SK-N-SH (cell line): ENCODE results near the gene CHGA. TPM values are rescaled to one million over a fixed set of nuclear protein-coding genes. Genes with fewer than 3 reads are reported as not detected.

Experiments
- CTCF ChIA-PET: fragments of 300-600, 350-600 bp; formaldehyde crosslinking; extraction: SDS; loops from one replicate; lab custom pipeline; 2021; lab: Yijun Ruan, JAX
- POLR2A ChIA-PET: fragments of 350-600 bp; sonication (Branson Sonifier 250); formaldehyde crosslinking; extraction: SDS; loops from one replicate; lab custom pipeline; 2020; ENCODE audit warnings: antibody characterized with exemption, inconsistent platforms; lab: Yijun Ruan, JAX
- DNase-seq: peaks from one replicate; pipeline ENCODE4 v3.0.0; 2012
- H2AFZ ChIP-seq: fragments of 200-600 bp; sonication (generic); 2 replicates; pipeline ENCODE4 v1.8.1; 2016; ENCODE audit warnings: antibody characterized with exemption, mild to moderate bottlenecking, low read depth
- H3F3A ChIP-seq: fragments of 200-600 bp; sonication (generic); replicated peaks from 2 replicates; pipeline ENCODE3; 2016; ENCODE audit warnings: antibody characterized with exemption, mild to moderate bottlenecking; ENCODE audit not compliant: insufficient read depth
- H3K27ac ChIP-seq, 2 experiments: fragments of 200-500 bp in 1 of 2; fragments of 200-600 bp in 1 of 2; sonication (Bioruptor generic) in 1 of 2; sonication (generic), shearing (Covaris generic) in 1 of 2; 2 replicates each; pipeline versions ENCODE4 v1.5.1 to v1.6.1; 2014 to 2016; ENCODE audit warnings: low read depth in 2 of 2, inconsistent platforms in 1 of 2, low read length in 1 of 2, mild to moderate bottlenecking in 1 of 2, mixed read lengths in 1 of 2
- H3K27me3 ChIP-seq: fragments of 200-600 bp; sonication (generic), shearing (Covaris generic); 2 replicates; pipeline ENCODE4 v1.6.1; 2016; ENCODE audit warnings: mixed run types; ENCODE audit not compliant: insufficient read depth
- H3K36me3 ChIP-seq, 2 experiments: fragments of 200-500 bp in 1 of 2; fragments of 200-600 bp in 1 of 2; sonication (Bioruptor generic) in 1 of 2; sonication (generic) in 1 of 2; replicated peaks in 1 of 2; 2 replicates each; pipeline versions ENCODE3 to v1.5.1; 2014 to 2016; ENCODE audit warnings: low read length in 1 of 2, mild to moderate bottlenecking in 1 of 2; ENCODE audit not compliant: insufficient read depth in 2 of 2, control insufficient read depth in 1 of 2
- H3K4me1 ChIP-seq, 2 experiments: fragments of 200-500 bp in 1 of 2; fragments of 200-600 bp in 1 of 2; sonication (Bioruptor generic) in 1 of 2; sonication (generic), shearing (Covaris generic) in 1 of 2; 2 replicates each; pipeline versions ENCODE4 v1.5.1 to v1.6.1; 2014 to 2016; ENCODE audit warnings: low read depth in 1 of 2, low read length in 1 of 2, mixed run types in 1 of 2; ENCODE audit not compliant: insufficient read depth in 2 of 2, control insufficient read depth in 1 of 2
- H3K4me2 ChIP-seq: fragments of 200-600 bp; sonication (generic), shearing (Covaris generic); 2 replicates; pipeline ENCODE4 v1.6.1; 2017; ENCODE audit warnings: mixed run types
- H3K4me3 ChIP-seq, 2 experiments: fragments of 200-500 bp in 1 of 2; fragments of 200-600 bp in 1 of 2; sonication (Bioruptor generic) in 1 of 2; sonication (generic), shearing (Covaris generic) in 1 of 2; 2 replicates each; pipeline versions ENCODE4 v1.5.1 to v1.8.1; 2014 to 2016; ENCODE audit warnings: low read depth in 2 of 2, inconsistent platforms in 1 of 2, low read length in 1 of 2, mild to moderate bottlenecking in 1 of 2, mixed read lengths in 1 of 2, moderate library complexity in 1 of 2
- H3K79me2 ChIP-seq: fragments of 200-600 bp; sonication (generic); 2 replicates; pipeline ENCODE4 v1.8.1; 2017; ENCODE audit warnings: mild to moderate bottlenecking; ENCODE audit not compliant: insufficient read depth
- H3K9ac ChIP-seq: fragments of 200-600 bp; sonication (generic); 2 replicates; pipeline ENCODE4 v1.6.1; 2017; ENCODE audit warnings: mixed run types
- H3K9me2 ChIP-seq: fragments of 200-600 bp; sonication (generic); 2 replicates; pipeline ENCODE4 v1.6.1; 2017; ENCODE audit warnings: mixed run types
- H3K9me3 ChIP-seq: fragments of 200-600 bp; sonication (generic); 2 replicates; pipeline ENCODE4 v1.6.1; 2017; ENCODE audit warnings: mixed run types, mild to moderate bottlenecking, moderate library complexity
- H4K20me1 ChIP-seq: fragments of 200-600 bp; sonication (generic); 2 replicates; pipeline ENCODE4 v1.6.1; 2017; ENCODE audit warnings: mild to moderate bottlenecking, mixed run types; ENCODE audit not compliant: insufficient read depth
- CHD2 ChIP-seq: fragments of 150-350 bp; IDR thresholded peaks from 2 replicates; pipeline ENCODE4 v1.6.1; 2018; ENCODE audit warnings: low read length; ENCODE audit not compliant: partially characterized antibody
- CTCF ChIP-seq: fragments of 200-600 bp; sonication (generic); IDR thresholded peaks from 2 replicates; pipeline ENCODE4 v1.6.1; 2017; ENCODE audit warnings: antibody characterized with exemption, mild to moderate bottlenecking, moderate library complexity
- ELF1 ChIP-seq: IDR thresholded peaks from 2 replicates; pipeline ENCODE4 v1.4.0; 2012
- EP300 ChIP-seq, 2 experiments: IDR thresholded peaks; 2 replicates each; pipeline versions ENCODE4 v1.4.0 to v1.6.1; 2012; ENCODE audit warnings: borderline replicate concordance in 1 of 2, low read depth in 1 of 2, low read length in 1 of 2
- FOXJ3 ChIP-seq: sonication (generic); formaldehyde crosslinking; IDR thresholded peaks from 2 replicates; pipeline ENCODE4 v1.5.1; 2020; ENCODE audit warnings: mild to moderate bottlenecking, missing genetic modification reagents
- FOXM1 ChIP-seq: IDR thresholded peaks from 2 replicates; pipeline ENCODE4 v1.4.0; 2012; ENCODE audit warnings: low read depth, mild to moderate bottlenecking
- GABPA ChIP-seq: IDR thresholded peaks from 2 replicates; pipeline ENCODE4 v1.4.0; 2012; ENCODE audit warnings: low read depth, mild to moderate bottlenecking
- GATA2 ChIP-seq: sonication (generic); formaldehyde crosslinking; IDR thresholded peaks from 2 replicates; pipeline ENCODE4 v1.5.0; 2020; ENCODE audit warnings: mild to moderate bottlenecking, missing genetic modification reagents
- IRF3 ChIP-seq: fragments of 150-350 bp; IDR thresholded peaks from 2 replicates; pipeline ENCODE4 v1.6.1; 2016; ENCODE audit warnings: mild to moderate bottlenecking, low read depth, low read length
- JUND ChIP-seq: IDR thresholded peaks from 2 replicates; pipeline ENCODE4 v1.4.0; 2012
- MAX ChIP-seq: IDR thresholded peaks from 2 replicates; pipeline ENCODE4 v1.4.0; 2012; ENCODE audit warnings: low read depth
- MEF2A ChIP-seq: IDR thresholded peaks from 2 replicates; pipeline ENCODE4 v1.4.0; 2012; ENCODE audit warnings: low read depth, borderline replicate concordance
- MXI1 ChIP-seq: IDR thresholded peaks from 2 replicates; pipeline ENCODE4 v1.6.1; 2012; ENCODE audit warnings: mild to moderate bottlenecking, low read depth, low read length, improper control_type of control experiment
- NFIC ChIP-seq: IDR thresholded peaks from 2 replicates; pipeline ENCODE4 v1.4.0; 2012; ENCODE audit warnings: borderline replicate concordance
- NRF1 ChIP-seq: IDR thresholded peaks from 2 replicates; pipeline ENCODE4 v1.6.1; 2012; ENCODE audit warnings: low read depth, mild to moderate bottlenecking, low read length
- PBX3 ChIP-seq: IDR thresholded peaks from 2 replicates; pipeline ENCODE4; 2012
- POLR2AphosphoS5 ChIP-seq: IDR thresholded peaks from 2 replicates; pipeline ENCODE4 v1.6.1; 2012; ENCODE audit warnings: low read depth, low read length
- RAD21 ChIP-seq: IDR thresholded peaks from 2 replicates; pipeline ENCODE4 v1.6.1; 2012; ENCODE audit warnings: mild to moderate bottlenecking, low read length
- RCOR1 ChIP-seq: fragments of 150-350 bp; IDR thresholded peaks from 2 replicates; pipeline ENCODE4 v1.6.1; 2017; ENCODE audit warnings: antibody characterized with exemption, low read length
- SIN3A ChIP-seq: IDR thresholded peaks from 2 replicates; pipeline ENCODE4 v1.6.1; 2012; ENCODE audit warnings: low read depth, mild to moderate bottlenecking, low read length, moderate library complexity, borderline replicate concordance
- TAF1 ChIP-seq: IDR thresholded peaks from 2 replicates; pipeline ENCODE4 v1.6.1; 2012; ENCODE audit warnings: low read depth, mild to moderate bottlenecking, low read length, moderate library complexity, borderline replicate concordance
- WGBS: methylation state at CpG from one replicate; pipeline ENCODE4 v1.1.6; 2017; ENCODE audit warnings: low lambda C conversion rate; 5-methylcytosine and 5-hydroxymethylcytosine counted together
- polyA plus RNA-seq, 3 experiments: library from polyadenylated mRNA; depleted of rRNA; stranded (reverse); fragments of >200 nt; gene quantifications; 2 replicates each; pipeline ENCODE4 v1.2.3, GENCODE V29; 2012

Gene CHGA
- polyA plus RNA-seq, 1 of the 3 experiments (the other 2 are of a cell fraction): 5.6 TPM

GRCh38 chr14:92944976-92945375, 22.0 kb downstream of the CHGA start:
- no peak for TF ChIP-seq GABPA
- peak; percentile 53; the same call in 1 of the 2 replicates for TF ChIP-seq MXI1
- TF ChIP-seq RCOR1: peak; percentile 50; the same call in 1 of the 2 replicates
- peak; percentile 99 for TF ChIP-seq FOXJ3
- no peak for TF ChIP-seq POLR2AphosphoS5
- TF ChIP-seq CHD2: no peak
- TF ChIP-seq EP300 (IDR thresholded peaks at IDR 0.05; ENCODE audit: borderline replicate concordance in 1 of 2, low read depth in 1 of 2, low read length in 1 of 2): peak in 1 of 2 experiments; percentile 52; a peak in 2 of 4 replicates
- TF ChIP-seq SIN3A: no peak
- peak; percentile 7; the same call in 1 of the 2 replicates for TF ChIP-seq RAD21
- no peak for TF ChIP-seq NRF1
- TF ChIP-seq NFIC: no peak
- no peak for TF ChIP-seq GATA2 (CRISPR knock-in tag)
- TF ChIP-seq, all 33 proteins: peak for 5
- 92% methylated on average over 7 of the region's 12 CpGs for WGBS
- Histone ChIP-seq H3K9me3 (no peaks in the 10 kb centered on the region), H3K36me3 (peaks cover 0 to 6% of the 10 kb centered on the region in 2 experiments), H3K9ac (no peak overlapping the region), H4K20me1 (no peaks in the 10 kb centered on the region), H3K27ac (peak overlapping the region in 1 of 2 experiments; percentile 78; a peak in 2 of 4 replicates), H3K27me3 (no peaks in the 10 kb centered on the region), H3K4me2 (no peak overlapping the region), H3F3A (no peaks in the 10 kb centered on the region), H3K79me2 (no peaks in the 10 kb centered on the region), H2AFZ (no peak overlapping the region), H3K9me2 (no peaks in the 10 kb centered on the region), H3K4me3 (no peak overlapping the region), H3K4me1 (peaks cover 0 to 34% of the 10 kb centered on the region in 2 experiments; a peak in 1 of 4 replicates)
- CTCF ChIA-PET: interaction anchor here (1.1 to 5.2 kb wide), 12 partner anchors 8 to 201 kb away, joined by 3 to 32 read pairs (median 4); no protein-coding TSS in a partner anchor
- POLR2A ChIA-PET: interaction anchor here (0.7 to 7.1 kb wide), 10 partner anchors 11 to 239 kb away, joined by 3 to 57 read pairs (median 4); partner anchors contain the start of gene CHGA
- peak; percentile 83 for DNase-seq

GRCh38 chr14:92945544-92945943, 22.6 kb downstream of the CHGA start:
- 83% methylated on average over 6 of the region's 12 CpGs for WGBS

More at GRCh38 chr14:92945544-92945943, 22.6 kb downstream of the CHGA start:
- H3K4me1 ChIP-seq: peaks cover 0 to 34% of the 10 kb centered on the region in 2 experiments; a peak in 1 of 4 replicates
- CTCF ChIA-PET: interaction anchor here (1.0 to 5.2 kb wide), 13 partner anchors 8 to 200 kb away, joined by 3 to 32 read pairs (median 4); no protein-coding TSS in a partner anchor
- no peaks in the 10 kb centered on the region for H3K27me3 ChIP-seq
- POLR2A ChIA-PET: interaction anchor here (0.9 to 7.1 kb wide), 8 partner anchors 12 to 238 kb away, joined by 3 to 57 read pairs (median 4); no protein-coding TSS in a partner anchor
- no peaks in the 10 kb centered on the region for H3K79me2 ChIP-seq
- no peak overlapping the region for H3K9ac ChIP-seq
- H3K36me3 ChIP-seq: peaks cover 0 to 11% of the 10 kb centered on the region in 2 experiments
- no peaks in the 10 kb centered on the region for H3K9me2 ChIP-seq
- H3K4me2 ChIP-seq: no peak overlapping the region
- H3F3A ChIP-seq: no peaks in the 10 kb centered on the region
- TF ChIP-seq NFIC (no peak), PBX3 (no peak), JUND (no peak), MAX (no peak), MEF2A (no peak), IRF3 (no peak), CTCF (no peak), POLR2AphosphoS5 (no peak), TAF1 (no peak), FOXM1 (no peak), ELF1 (no peak), NRF1 (no peak)
- TF ChIP-seq, all 33 proteins: peak for 0
- peak; percentile 73 for DNase-seq
- Histone ChIP-seq H4K20me1 (no peaks in the 10 kb centered on the region), H2AFZ (no peak overlapping the region), H3K27ac (peak overlapping the region in 1 of 2 experiments; percentile 78; a peak in 2 of 4 replicates), H3K9me3 (no peaks in the 10 kb centered on the region), H3K4me3 (no peak overlapping the region)
